Subcutaneous preadipocyte (primary cell): Measurements from ENCODE around the gene CYLC1. TPM values are rescaled to one million over a fixed set of nuclear protein-coding genes. Genes with fewer than 3 reads are reported as not detected.

Source experiments
- total RNA-seq: library from RNA; depleted of rRNA; stranded (reverse); fragments of >200 nt; gene quantifications from 2 replicates; pipeline ENCODE4 v1.2.3, GENCODE V29; 2012

The CYLC1 gene, protein sequence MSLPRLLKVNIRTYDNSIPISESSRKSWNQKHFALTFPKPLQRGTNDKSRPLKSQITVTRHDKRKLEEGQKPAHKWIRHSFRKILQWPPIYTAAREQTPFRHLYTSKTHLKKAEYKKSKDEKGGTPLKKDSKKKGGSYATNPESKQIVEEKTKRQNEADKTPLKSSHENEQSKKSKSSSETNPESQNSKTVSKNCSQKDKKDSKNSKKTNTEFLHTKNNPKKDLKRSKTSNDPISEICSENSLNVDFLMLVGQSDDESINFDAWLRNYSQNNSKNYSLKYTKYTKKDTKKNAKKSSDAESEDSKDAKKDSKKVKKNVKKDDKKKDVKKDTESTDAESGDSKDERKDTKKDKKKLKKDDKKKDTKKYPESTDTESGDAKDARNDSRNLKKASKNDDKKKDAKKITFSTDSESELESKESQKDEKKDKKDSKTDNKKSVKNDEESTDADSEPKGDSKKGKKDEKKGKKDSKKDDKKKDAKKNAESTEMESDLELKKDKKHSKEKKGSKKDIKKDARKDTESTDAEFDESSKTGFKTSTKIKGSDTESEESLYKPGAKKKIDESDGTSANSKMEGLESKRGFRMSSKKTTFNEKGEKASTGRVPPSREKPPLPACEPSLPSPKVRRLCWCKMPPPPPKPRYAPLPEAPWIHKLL
- not detected in 2 replicates for total RNA-seq

GRCh38 chrX:83860846-83861245, at the start of gene CYLC1:
CYLC1 (plus strand) TSS chrX:83861146; CDS start chrX:83861183, 37 bp downstream.

